Activated CD4-positive, alpha-beta T cell treated with anti-CD3 and anti-CD28 coated beads, Interleukin-10, Interleukin-2, amounts not matched to agents 100 ng/mL and 50 ng/mL, durations not matched to agents 16 hours and 8 hours (primary cell): Measurements from ENCODE around the gene OR4S1.
"Not testable (repeated sequence)": the region's sequence is repeated elsewhere in the genome, so short reads cannot be mapped to it uniquely, and the experiment has no call there.

Experiments used
- DNase-seq: peaks from one replicate; pipeline ENCODE4 v3.0.0-alpha.2; 2020

The OR4S1 gene

GRCh38 chr11:48305923-48306322 is at the start of gene OR4S1:
TSS of gene OR4S1 (plus strand) at chr11:48306223. CDS start at chr11:48306223, 0 bp downstream.
- no peak for DNase-seq

- DNase-seq = no peak
Measured at GRCh38 chr11:48261600-48261999, 44.4 kb upstream of the OR4S1 start.

GRCh38 chr11:48263423-48263911 is 42.6 kb upstream of the OR4S1 start, which contains the start of gene OR4X1:
TSS of gene OR4X1 (plus strand) at chr11:48263861. CDS start at chr11:48263861, 0 bp downstream.
- DNase-seq = no peak

- no peak for DNase-seq
Measured at GRCh38 chr11:48270621-48271020, 35.4 kb upstream of the OR4S1 start.

- no peak for DNase-seq
Measured at GRCh38 chr11:48272606-48273005, 33.4 kb upstream of the OR4S1 start.

- peak; percentile 75 for DNase-seq
Measured at GRCh38 chr11:48307760-48308386, 1.9 kb downstream of the OR4S1 start.

- not testable (repeated sequence) for DNase-seq
Measured at GRCh38 chr11:48313590-48313989, 7.6 kb downstream of the OR4S1 start.

GRCh38 chr11:48319813-48320212 is 13.8 kb downstream of the OR4S1 start:
- not testable (repeated sequence) for DNase-seq

- not testable (repeated sequence) for DNase-seq
Measured at GRCh38 chr11:48324620-48325019, 18.6 kb downstream of the OR4S1 start, which contains the start of gene OR4C3. TSS of gene OR4C3 (plus strand) at chr11:48324920. CDS start at chr11:48325022, 102 bp downstream.

GRCh38 chr11:48341466-48341865 is 35.4 kb downstream of the OR4S1 start:
- no peak for DNase-seq

- DNase-seq = not testable (repeated sequence)
Measured at GRCh38 chr11:48342505-48342904, 36.5 kb downstream of the OR4S1 start.

GRCh38 chr11:48346286-48346685 is 40.3 kb downstream of the OR4S1 start:
- DNase-seq = not testable (repeated sequence)

- no peak for DNase-seq
Measured at GRCh38 chr11:48354013-48354412, 48.0 kb downstream of the OR4S1 start.

GRCh38 chr11:48354677-48355076 is 48.7 kb downstream of the OR4S1 start:
- DNase-seq = no peak
